Suppressor macrophage treated with lipopolysaccharide for 4 hours (primary cell): ENCODE measurements around the gene SH3YL1.

Source experiments
- DNase-seq: peaks from one replicate; pipeline ENCODE4 v3.0.0-alpha.2; 2020

SH3YL1 gene

GRCh38 chr2:281381-281780, 17.5 kb upstream of the SH3YL1 start:
- DNase-seq = no peak

GRCh38 chr2:280650-281110, 16.8 kb upstream of the SH3YL1 start:
- no peak for DNase-seq

GRCh38 chr2:279956-280649, 16.3 kb upstream of the SH3YL1 start:
- DNase-seq = no peak

- DNase-seq = no peak
Measured at GRCh38 chr2:279366-279765, 15.5 kb upstream of the SH3YL1 start.

- DNase-seq = no peak
Measured at GRCh38 chr2:278927-279320, 15.1 kb upstream of the SH3YL1 start.

- DNase-seq = no peak
Measured at GRCh38 chr2:278312-278926, 14.6 kb upstream of the SH3YL1 start.

GRCh38 chr2:275466-275865, 11.6 kb upstream of the SH3YL1 start:
- DNase-seq = peak; percentile 39

- no peak for DNase-seq
Measured at GRCh38 chr2:274503-274902, 10.7 kb upstream of the SH3YL1 start.

- no peak for DNase-seq
Measured at GRCh38 chr2:273333-273732, 9.5 kb upstream of the SH3YL1 start.

- DNase-seq = no peak
Measured at GRCh38 chr2:271917-272316, 8.1 kb upstream of the SH3YL1 start.

- DNase-seq = no peak
Measured at GRCh38 chr2:270861-271260, 7.0 kb upstream of the SH3YL1 start.

GRCh38 chr2:269356-270030, 5.7 kb upstream of the SH3YL1 start:
- DNase-seq = no peak

GRCh38 chr2:268323-268722, 4.5 kb upstream of the SH3YL1 start:
- no peak for DNase-seq

GRCh38 chr2:264493-265468, 949 bp upstream of the SH3YL1 start, which contains the start of gene ACP1:
Gene ACP1 (plus strand): TSS chr2:264947. CDS start chr2:264965, 18 bp downstream.
- DNase-seq = peak; percentile 98

GRCh38 chr2:263022-263738, 652 bp downstream of the SH3YL1 start:
- no peak for DNase-seq

- DNase-seq = no peak
Measured at GRCh38 chr2:262117-262516, 1.7 kb downstream of the SH3YL1 start.

GRCh38 chr2:260507-261161, 3.2 kb downstream of the SH3YL1 start:
- DNase-seq = no peak

- no peak for DNase-seq
Measured at GRCh38 chr2:259789-260331, 4.0 kb downstream of the SH3YL1 start.

- DNase-seq = no peak
Measured at GRCh38 chr2:258933-259332, 4.9 kb downstream of the SH3YL1 start.

GRCh38 chr2:257842-258241, 6.0 kb downstream of the SH3YL1 start:
- no peak for DNase-seq

GRCh38 chr2:257429-257828, 6.4 kb downstream of the SH3YL1 start:
- peak; percentile 5 for DNase-seq
